SK-N-SH (cell line): ENCODE data around the gene EXOC6.

ENCODE experiments used
- CTCF ChIP-seq: fragments of 200-600 bp; sonication (generic); IDR thresholded peaks from 2 replicates; pipeline ENCODE4 v1.6.1; 2017; ENCODE audit warnings: antibody characterized with exemption, mild to moderate bottlenecking, moderate library complexity
- EP300 ChIP-seq, 2 experiments: IDR thresholded peaks; 2 replicates each; pipeline versions ENCODE4 v1.4.0 to v1.6.1; 2012; ENCODE audit warnings: borderline replicate concordance in 1 of 2, low read depth in 1 of 2, low read length in 1 of 2
- FOSL2 ChIP-seq: IDR thresholded peaks from 2 replicates; pipeline ENCODE4 v1.4.0; 2012; ENCODE audit warnings: low read depth, mild to moderate bottlenecking, moderate library complexity, borderline replicate concordance
- GABPA ChIP-seq: IDR thresholded peaks from 2 replicates; pipeline ENCODE4 v1.4.0; 2012; ENCODE audit warnings: low read depth, mild to moderate bottlenecking
- NRF1 ChIP-seq: IDR thresholded peaks from 2 replicates; pipeline ENCODE4 v1.6.1; 2012; ENCODE audit warnings: low read depth, mild to moderate bottlenecking, low read length
- POLR2AphosphoS5 ChIP-seq: IDR thresholded peaks from 2 replicates; pipeline ENCODE4 v1.6.1; 2012; ENCODE audit warnings: low read depth, low read length
- SIN3A ChIP-seq: IDR thresholded peaks from 2 replicates; pipeline ENCODE4 v1.6.1; 2012; ENCODE audit warnings: low read depth, mild to moderate bottlenecking, low read length, moderate library complexity, borderline replicate concordance
- TF ChIP-seq, protein P1 (sequence below): IDR thresholded peaks from 2 replicates; pipeline ENCODE4 v1.4.0; 2012; ENCODE audit warnings: low read depth

DNA sequence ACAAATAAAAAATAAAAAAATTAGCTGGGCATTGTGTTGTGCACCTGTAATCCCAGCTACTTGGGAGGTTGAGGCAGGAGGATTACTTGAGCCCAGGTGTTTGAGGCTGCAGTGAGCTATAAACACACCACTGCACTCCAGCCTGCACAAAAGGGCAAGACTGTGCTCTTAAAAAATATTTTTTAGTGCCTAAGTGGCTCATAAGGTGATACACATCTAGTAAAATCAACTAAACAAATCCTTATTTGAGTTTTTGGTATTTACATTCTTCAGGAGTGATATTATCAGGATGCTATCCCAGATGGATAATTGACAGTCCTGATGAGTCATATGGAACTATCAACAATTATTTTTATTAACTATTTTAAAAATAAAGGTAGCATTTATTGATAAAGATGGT, 93.9 kb downstream of the EXOC6 start:
- TF ChIP-seq, protein P1, sequence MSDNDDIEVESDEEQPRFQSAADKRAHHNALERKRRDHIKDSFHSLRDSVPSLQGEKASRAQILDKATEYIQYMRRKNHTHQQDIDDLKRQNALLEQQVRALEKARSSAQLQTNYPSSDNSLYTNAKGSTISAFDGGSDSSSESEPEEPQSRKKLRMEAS = no peak
- TF ChIP-seq EP300 (IDR thresholded peaks at IDR 0.05; ENCODE audit: borderline replicate concordance in 1 of 2, low read depth in 1 of 2, low read length in 1 of 2) (no peak), POLR2AphosphoS5 (no peak), CTCF (no peak), SIN3A (no peak), GABPA (no peak), FOSL2 (no peak), NRF1 (no peak)
